Measurements from ENCODE around the gene RIPOR3.
"Not testable (repeated sequence)": the region's sequence is repeated elsewhere in the genome, so short reads cannot be mapped to it uniquely, and the experiment has no call there.

Gene RIPOR3

GRCh38 chr20:50552979-50553378 is 138.4 kb downstream of the RIPOR3 start:
- DNase-seq (ENCODE audit: low read depth) = no peak

GRCh38 chr20:50551288-50551687 is 140.1 kb downstream of the RIPOR3 start:
- no peak for DNase-seq (ENCODE audit: low read depth)

- DNase-seq (ENCODE audit: low read depth) = no peak
Observed at GRCh38 chr20:50550531-50550930, 140.8 kb downstream of the RIPOR3 start.

- DNase-seq (ENCODE audit: low read depth) = no peak
Observed at GRCh38 chr20:50548396-50548795, 142.9 kb downstream of the RIPOR3 start.

GRCh38 chr20:50547964-50548363 is 143.4 kb downstream of the RIPOR3 start:
- no peak for DNase-seq (ENCODE audit: low read depth)

GRCh38 chr20:50546729-50547314 is 144.5 kb downstream of the RIPOR3 start:
- DNase-seq (ENCODE audit: low read depth) = no peak

- DNase-seq (ENCODE audit: low read depth) = no peak
Observed at GRCh38 chr20:50545126-50545525, 146.2 kb downstream of the RIPOR3 start.

- no peak for DNase-seq (ENCODE audit: low read depth)
Observed at GRCh38 chr20:50543326-50543725, 148.0 kb downstream of the RIPOR3 start.

GRCh38 chr20:50541606-50542041 is 149.7 kb downstream of the RIPOR3 start:
- no peak for DNase-seq (ENCODE audit: low read depth)

GRCh38 chr20:50540620-50541605 is 150.4 kb downstream of the RIPOR3 start:
- no peak for DNase-seq (ENCODE audit: low read depth)

- DNase-seq (ENCODE audit: low read depth) = not testable (repeated sequence)
Observed at GRCh38 chr20:50539798-50540197, 151.5 kb downstream of the RIPOR3 start.

- no peak for DNase-seq (ENCODE audit: low read depth)
Observed at GRCh38 chr20:50538276-50538675, 153.1 kb downstream of the RIPOR3 start.

- DNase-seq (ENCODE audit: low read depth) = no peak
Observed at GRCh38 chr20:50537546-50538201, 153.7 kb downstream of the RIPOR3 start.

- no peak for DNase-seq (ENCODE audit: low read depth)
Observed at GRCh38 chr20:50536333-50536732, 155.0 kb downstream of the RIPOR3 start.

Data from activated T-helper 1 cell treated with Interleukin-2 at 50 U/mL for 16 hours (primary cell).